Naive thymus-derived CD4-positive, alpha-beta T cell (primary cell): ENCODE data around the gene LIN7A. TPM values are rescaled to one million over a fixed set of nuclear protein-coding genes. Genes with fewer than 3 reads are reported as not detected.

Source experiments
- ATAC-seq: fragments of 150-1000 bp; cut with Tn5 transposase; 2 replicates; pipeline ENCODE4 v1.10.0; 2021; ENCODE audit warnings: mild to moderate bottlenecking, moderate library complexity
- CTCF ChIA-PET: fragments of 350-600 bp; sonication (Branson Sonifier 250); formaldehyde crosslinking; loops from one replicate; lab custom pipeline; 2021; ENCODE audit warnings: antibody characterized with exemption; lab: Charles Lee
- POLR2A ChIA-PET: fragments of 350-600 bp; sonication (Branson Sonifier 250); formaldehyde crosslinking; loops from one replicate; lab custom pipeline; 2021; ENCODE audit warnings: antibody characterized with exemption, inconsistent platforms; lab: Charles Lee
- DNase-seq, 9 donors: peaks; one replicate each; pipeline versions ENCODE4 v3.0.0 to v3.0.0-alpha.2; 2020 to 2022; ENCODE audit warnings: mixed read lengths in 1 of 9
- H3K27ac ChIP-seq: one replicate; pipeline ENCODE4 v1.7.0; 2013; ENCODE audit warnings: mild to moderate bottlenecking, low read depth, low read length, moderate library complexity
- H3K27me3 ChIP-seq, 2 donors: one replicate each; pipeline ENCODE4 v1.7.0; 2013; ENCODE audit warnings: low read length in 2 of 2, mild to moderate bottlenecking in 2 of 2, moderate library complexity in 2 of 2; ENCODE audit not compliant: control insufficient read depth in 2 of 2, insufficient read depth in 2 of 2
- H3K36me3 ChIP-seq, 3 experiments: 1 replicate in 2 of 3; 2 replicates in 1 of 3; pipeline ENCODE4 v1.7.0; 2013; ENCODE audit warnings: low read length in 3 of 3, mild to moderate bottlenecking in 3 of 3, moderate library complexity in 1 of 3; ENCODE audit not compliant: insufficient read depth in 3 of 3, control insufficient read depth in 2 of 3
- H3K4me1 ChIP-seq, 2 donors: one replicate each; pipeline ENCODE4 v1.7.0; 2013; ENCODE audit warnings: low read length in 2 of 2, mild to moderate bottlenecking in 2 of 2, moderate library complexity in 1 of 2; ENCODE audit not compliant: control insufficient read depth in 2 of 2, insufficient read depth in 2 of 2
- H3K4me3 ChIP-seq: 2 replicates; pipeline ENCODE4 v1.7.0; 2013; ENCODE audit warnings: mild to moderate bottlenecking, low read length
- H3K9me3 ChIP-seq, 3 experiments: 1 replicate in 2 of 3; 2 replicates in 1 of 3; pipeline ENCODE4 v1.7.0; 2013; ENCODE audit warnings: low read length in 3 of 3; ENCODE audit not compliant: control insufficient read depth in 2 of 3
- H3K27ac Mint-ChIP-seq, 9 donors: one replicate each; pipeline ENCODE4 v1.8.0; 2020 to 2022; ENCODE audit warnings: mixed read lengths in 9 of 9, mild to moderate bottlenecking in 8 of 9, moderate library complexity in 5 of 9, inconsistent platforms in 2 of 9
- H3K27me3 Mint-ChIP-seq, 5 donors: one replicate each; pipeline ENCODE4 v1.8.0; 2021 to 2022; ENCODE audit warnings: mixed read lengths in 5 of 5, mild to moderate bottlenecking in 1 of 5
- H3K36me3 Mint-ChIP-seq, 5 donors: one replicate each; pipeline ENCODE4 v1.8.0; 2020 to 2022; ENCODE audit warnings: mixed read lengths in 5 of 5, mild to moderate bottlenecking in 3 of 5, inconsistent platforms in 1 of 5
- H3K4me1 Mint-ChIP-seq, 7 donors: one replicate each; pipeline ENCODE4 v1.8.0; 2020 to 2022; ENCODE audit warnings: mixed read lengths in 7 of 7, mild to moderate bottlenecking in 3 of 7, inconsistent platforms in 1 of 7
- H3K4me3 Mint-ChIP-seq, 10 donors: one replicate each; pipeline ENCODE4 v1.8.0; 2020 to 2022; ENCODE audit warnings: mild to moderate bottlenecking in 10 of 10, mixed read lengths in 10 of 10, moderate library complexity in 6 of 10, inconsistent platforms in 2 of 10
- H3K9me3 Mint-ChIP-seq, 11 donors: one replicate each; pipeline ENCODE4 v1.8.0; 2020 to 2022; ENCODE audit warnings: mixed read lengths in 11 of 11, mild to moderate bottlenecking in 4 of 11, inconsistent platforms in 1 of 11, moderate library complexity in 1 of 11
- intact Hi-C, 2 donors: fragments of 100-400 bp; cut with micrococcal nuclease; formaldehyde crosslinking; loops; one replicate each; pipeline ENCODE4 v1.15.1; 2023
- polyA plus RNA-seq, 2 donors: library from polyadenylated mRNA; unstranded; fragments of 300-500 nt; fragmentation: Illumina TruSeq; gene quantifications; one replicate each; pipeline ENCODE4 v1.2.3, GENCODE V29; 2021
- total RNA-seq, 6 experiments: library from RNA in 5 of 6; stranded (reverse) in 5 of 6; gene quantifications; 1 replicate in 5 of 6; 2 replicates in 1 of 6; pipeline ENCODE4 v1.2.3 and lab custom pipeline; 2021 to 2026

Gene LIN7A
- total and polyA plus RNA-seq, 7 experiments from 2014 or later, result 0.27 to 7.1 (median 1.4) TPM; not detected in 4

DNA sequence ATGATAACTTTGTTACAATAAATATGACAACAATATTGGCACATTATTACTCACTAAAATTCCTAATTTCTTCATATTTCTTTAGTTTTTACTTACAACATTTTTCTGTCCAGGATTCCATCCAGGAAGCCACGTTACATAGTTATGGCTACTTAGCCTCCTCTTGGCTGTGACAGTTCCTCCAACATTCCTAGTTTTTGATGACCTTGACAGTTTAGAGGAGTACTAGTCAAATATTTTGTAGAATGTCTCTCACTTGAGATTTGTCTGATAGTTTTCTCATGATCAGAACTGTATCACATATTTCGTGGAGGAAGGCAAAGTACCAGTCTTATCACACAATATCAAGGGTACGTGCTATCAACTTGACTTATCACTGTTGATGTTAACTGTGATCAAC lies 29.8 kb upstream of the LIN7A start:
- Histone ChIP-seq H3K27me3 (no peaks in the 10 kb centered on the region), H3K9me3 (no peaks in the 10 kb centered on the region), H3K36me3 (no peaks in the 10 kb centered on the region), H3K4me1 (no peaks in the 10 kb centered on the region), H3K4me3 (no peak overlapping the region), H3K27ac (no peak overlapping the region)
- Mint-ChIP-seq H3K4me1 (no peaks in the 10 kb centered on the region), H3K36me3 (peaks cover 0 to 3% (median 0%) of the 10 kb centered on the region in 5 donors), H3K27ac (no peak overlapping the region), H3K9me3 (peaks cover 0 to 12% (median 0%) of the 10 kb centered on the region in 11 donors), H3K4me3 (no peak overlapping the region), H3K27me3 (peaks cover 0 to 3% (median 0%) of the 10 kb centered on the region in 5 donors)
- ChIA-PET POLR2A (no interaction called here), CTCF (no interaction called here)
- intact Hi-C loops, result no loop called here
- no peak for ATAC-seq
- no peak for DNase-seq

DNA sequence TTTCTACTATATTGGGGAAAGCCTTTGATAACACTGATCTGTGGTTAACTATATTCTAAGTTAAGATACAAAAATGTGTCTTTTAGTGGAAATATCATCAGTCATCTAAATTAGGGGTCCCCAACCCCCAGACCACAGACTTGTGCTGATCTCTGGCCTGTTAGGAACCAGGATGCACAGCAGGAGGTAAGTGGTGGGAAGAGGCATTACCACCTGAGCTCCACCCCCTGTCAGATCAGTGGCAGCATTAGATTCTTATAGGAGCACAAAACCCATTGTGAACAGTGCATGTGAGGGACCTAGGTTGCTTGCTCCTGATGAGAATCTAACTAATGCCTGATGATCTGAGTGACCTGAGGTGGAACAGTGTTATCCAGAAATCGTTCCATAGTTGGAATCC lies 28.3 kb upstream of the LIN7A start:
- Mint-ChIP-seq H3K4me1 (no peaks in the 10 kb centered on the region), H3K27me3 (peaks cover 0 to 3% (median 0%) of the 10 kb centered on the region in 5 donors), H3K9me3 (peaks cover 0 to 18% (median 0%) of the 10 kb centered on the region in 11 donors), H3K4me3 (no peak overlapping the region), H3K27ac (no peak overlapping the region), H3K36me3 (peaks cover 0 to 3% (median 0%) of the 10 kb centered on the region in 5 donors)
- H3K27ac ChIP-seq, result no peak overlapping the region
- DNase-seq (no peak), ATAC-seq (no peak)
- ChIA-PET POLR2A (no interaction called here), CTCF (no interaction called here)
- no peaks in the 10 kb centered on the region for H3K9me3 ChIP-seq
- H3K36me3 ChIP-seq, result no peaks in the 10 kb centered on the region
- H3K4me1 ChIP-seq, result no peaks in the 10 kb centered on the region
- intact Hi-C loops, result no loop called here
- H3K4me3 ChIP-seq, result no peak overlapping the region
- H3K27me3 ChIP-seq, result no peaks in the 10 kb centered on the region

DNA sequence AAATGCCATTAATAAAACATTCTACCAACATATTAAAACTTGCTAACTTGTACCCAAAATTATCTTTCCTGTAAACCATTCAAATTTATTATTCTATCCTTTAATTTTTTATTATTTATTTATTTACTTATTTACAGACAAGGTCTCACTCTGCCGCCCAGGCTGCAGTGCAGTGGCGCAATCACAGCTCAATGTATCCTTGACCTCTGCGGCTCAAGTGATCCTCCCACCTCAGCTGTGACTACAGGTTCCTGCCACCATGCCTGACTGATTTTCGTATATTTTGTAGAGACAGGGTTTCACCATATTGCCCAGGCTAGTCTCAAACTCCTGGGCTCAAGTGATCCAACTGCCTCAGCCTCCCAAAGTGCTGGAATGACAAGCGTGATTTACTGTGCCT lies 20.4 kb upstream of the LIN7A start:
- Histone ChIP-seq H3K9me3 (no peaks in the 10 kb centered on the region), H3K27ac (no peak overlapping the region), H3K36me3 (no peaks in the 10 kb centered on the region), H3K4me1 (no peaks in the 10 kb centered on the region), H3K27me3 (no peaks in the 10 kb centered on the region), H3K4me3 (no peak overlapping the region)
- Mint-ChIP-seq H3K9me3 (peaks cover 0 to 22% (median 0%) of the 10 kb centered on the region in 11 donors), H3K27ac (no peak overlapping the region), H3K27me3 (no peaks in the 10 kb centered on the region), H3K36me3 (no peaks in the 10 kb centered on the region), H3K4me3 (no peak overlapping the region), H3K4me1 (no peaks in the 10 kb centered on the region)
- no peak for ATAC-seq
- ChIA-PET CTCF (no interaction called here), POLR2A (no interaction called here)
- no peak for DNase-seq
- intact Hi-C loops, result no loop called here

DNA sequence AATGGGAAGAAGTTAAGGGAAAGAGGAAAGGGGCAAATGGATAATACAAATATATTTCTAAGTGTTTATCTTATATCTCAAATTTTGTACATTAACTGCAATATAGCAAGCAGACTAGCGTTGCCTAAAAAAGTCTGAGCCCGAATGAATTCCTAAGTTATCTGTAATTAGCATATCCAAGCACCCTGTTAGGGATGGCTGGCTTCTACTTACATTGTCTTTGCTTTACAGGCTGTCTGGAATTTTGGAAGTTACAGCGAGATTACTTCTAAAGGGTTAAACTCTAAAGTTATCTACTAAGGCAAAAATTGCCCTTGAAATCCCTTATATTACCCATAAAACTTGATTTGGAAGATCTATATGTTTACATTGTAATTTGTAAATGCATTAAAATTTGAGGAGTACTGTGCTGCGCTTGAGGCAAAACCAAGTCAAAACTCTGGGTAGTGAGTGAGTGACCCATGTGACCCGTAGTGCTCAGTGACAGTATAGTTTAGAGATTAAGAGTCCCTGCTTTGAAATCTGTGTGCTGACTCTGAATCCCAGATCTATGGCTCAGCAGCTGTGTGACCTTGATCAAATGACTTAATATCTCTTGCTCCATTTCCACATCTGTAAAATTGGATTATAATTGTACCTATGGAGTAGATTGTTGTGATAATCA lies 17.3 kb upstream of the LIN7A start:
- no peaks in the 10 kb centered on the region for H3K27me3 Mint-ChIP-seq
- peaks cover 0 to 18% (median 0%) of the 10 kb centered on the region in 11 donors for H3K9me3 Mint-ChIP-seq
- H3K4me3 ChIP-seq, result no peak overlapping the region
- H3K36me3 Mint-ChIP-seq, result no peaks in the 10 kb centered on the region
- no peaks in the 10 kb centered on the region for H3K4me1 ChIP-seq
- H3K27me3 ChIP-seq, result no peaks in the 10 kb centered on the region
- H3K27ac ChIP-seq, result no peak overlapping the region
- DNase-seq (no peak), ATAC-seq (no peak)
- no peak overlapping the region for H3K4me3 Mint-ChIP-seq
- intact Hi-C loops, result no loop called here
- ChIA-PET CTCF (no interaction called here), POLR2A (no interaction called here)
- H3K27ac Mint-ChIP-seq, result no peak overlapping the region
- H3K9me3 ChIP-seq, result no peaks in the 10 kb centered on the region
- no peaks in the 10 kb centered on the region for H3K4me1 Mint-ChIP-seq
- H3K36me3 ChIP-seq, result no peaks in the 10 kb centered on the region

DNA sequence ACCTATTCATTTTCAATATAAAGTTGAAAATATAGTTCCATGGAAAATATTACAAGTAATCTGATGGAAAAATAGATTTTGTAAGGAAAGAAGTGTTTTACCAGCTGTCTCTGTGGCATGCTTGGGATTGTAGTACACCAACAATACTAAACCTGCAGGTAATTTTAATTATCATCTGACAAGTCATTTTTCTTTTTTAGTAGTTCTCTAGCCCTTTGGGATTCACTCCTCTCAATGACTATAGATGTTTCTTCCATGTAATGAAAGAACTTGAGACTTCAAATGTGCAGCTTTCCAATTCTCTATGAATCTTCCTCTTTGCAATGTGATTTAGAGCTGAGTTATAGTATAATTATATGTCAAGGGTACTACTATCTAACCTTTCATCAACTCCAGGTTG lies 14.7 kb upstream of the LIN7A start:
- Mint-ChIP-seq H3K27ac (no peak overlapping the region), H3K36me3 (no peaks in the 10 kb centered on the region), H3K27me3 (no peaks in the 10 kb centered on the region), H3K4me3 (no peak overlapping the region), H3K4me1 (no peaks in the 10 kb centered on the region), H3K9me3 (peaks cover 0 to 28% (median 1%) of the 10 kb centered on the region in 11 donors)
- Histone ChIP-seq H3K9me3 (no peaks in the 10 kb centered on the region), H3K36me3 (no peaks in the 10 kb centered on the region), H3K4me1 (no peaks in the 10 kb centered on the region), H3K4me3 (no peak overlapping the region), H3K27ac (no peak overlapping the region), H3K27me3 (no peaks in the 10 kb centered on the region)
- no peak for DNase-seq
- ChIA-PET POLR2A (no interaction called here), CTCF (no interaction called here)
- no peak for ATAC-seq
- intact Hi-C loops, result no loop called here

DNA sequence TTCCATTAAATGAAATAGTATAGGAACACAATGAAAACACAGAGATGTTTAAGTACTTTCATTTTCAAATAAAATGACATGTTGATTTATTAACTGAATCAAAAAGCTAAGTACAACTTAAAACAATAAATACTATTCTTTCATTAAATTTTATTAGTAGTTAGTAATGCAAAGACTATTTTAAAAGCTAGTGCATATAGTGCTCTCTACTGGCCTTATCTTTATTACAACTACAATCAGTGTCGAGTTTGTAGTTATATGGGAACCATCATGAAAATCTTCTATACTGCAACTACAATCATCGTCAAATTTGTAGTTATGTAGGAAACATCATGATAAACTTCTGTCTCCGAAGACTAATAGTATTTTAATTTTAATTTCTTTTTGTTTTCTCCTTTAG lies 8.9 kb upstream of the LIN7A start:
- H3K4me3 ChIP-seq, result no peak overlapping the region
- peaks cover 0 to 14% (median 1%) of the 10 kb centered on the region in 11 donors for H3K9me3 Mint-ChIP-seq
- H3K27ac Mint-ChIP-seq, result no peak overlapping the region
- POLR2A ChIA-PET, result no interaction called here
- H3K36me3 ChIP-seq, result no peaks in the 10 kb centered on the region
- DNase-seq (no peak), ATAC-seq (no peak)
- CTCF ChIA-PET, result no interaction called here
- no peaks in the 10 kb centered on the region for H3K27me3 Mint-ChIP-seq
- H3K4me3 Mint-ChIP-seq, result no peak overlapping the region
- no peaks in the 10 kb centered on the region for H3K9me3 ChIP-seq
- H3K27me3 ChIP-seq, result no peaks in the 10 kb centered on the region
- no peaks in the 10 kb centered on the region for H3K36me3 Mint-ChIP-seq
- no peak overlapping the region for H3K27ac ChIP-seq
- intact Hi-C loops, result no loop called here
- H3K4me1 Mint-ChIP-seq, result no peaks in the 10 kb centered on the region
- H3K4me1 ChIP-seq, result no peaks in the 10 kb centered on the region

DNA sequence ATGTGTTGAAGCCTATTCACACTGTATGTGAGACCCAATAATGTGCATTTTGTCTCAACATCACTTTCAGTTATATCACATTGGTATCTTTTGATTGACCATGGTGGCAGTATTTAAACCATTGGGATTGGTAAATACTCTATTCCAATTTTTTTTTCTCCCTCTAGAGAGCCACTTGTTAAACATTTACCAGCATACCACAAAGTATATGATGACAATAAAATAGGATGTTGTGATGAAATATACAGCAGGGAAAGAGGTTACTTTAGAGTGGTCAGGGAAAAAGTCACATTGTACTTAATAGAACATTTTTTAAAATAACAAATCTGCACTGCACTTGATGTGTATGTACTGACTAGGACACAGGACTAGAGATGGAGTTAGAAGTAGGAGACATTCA lies 5.6 kb upstream of the LIN7A start:
- Histone ChIP-seq H3K9me3 (no peaks in the 10 kb centered on the region), H3K4me1 (no peaks in the 10 kb centered on the region), H3K27ac (no peak overlapping the region), H3K27me3 (no peaks in the 10 kb centered on the region), H3K4me3 (no peak overlapping the region), H3K36me3 (no peaks in the 10 kb centered on the region)
- peaks cover 0 to 14% (median 5%) of the 10 kb centered on the region in 11 donors for H3K9me3 Mint-ChIP-seq
- H3K36me3 Mint-ChIP-seq, result no peaks in the 10 kb centered on the region
- peaks cover 5 to 13% (median 11%) of the 10 kb centered on the region in 5 donors for H3K27me3 Mint-ChIP-seq
- no peak overlapping the region for H3K27ac Mint-ChIP-seq
- ChIA-PET POLR2A (no interaction called here), CTCF (no interaction called here)
- ATAC-seq (no peak), DNase-seq (no peak)
- H3K4me1 Mint-ChIP-seq, result no peaks in the 10 kb centered on the region
- intact Hi-C loops, result no loop called here
- no peak overlapping the region for H3K4me3 Mint-ChIP-seq
